Endodermal cell (in vitro differentiated cells): ENCODE results near the gene GPR3. TPM values are rescaled to one million over a fixed set of nuclear protein-coding genes. Genes with fewer than 3 reads are reported as not detected.

ENCODE experiments used
- DNase-seq: peaks from one replicate; pipeline ENCODE4 v3.0.0-alpha.2; 2017
- H3K27ac ChIP-seq: 2 replicates; pipeline ENCODE4 v1.5.1; 2013; ENCODE audit warnings: mild to moderate bottlenecking, low read depth, low read length, moderate library complexity
- H3K27me3 ChIP-seq: 2 replicates; pipeline ENCODE4 v1.6.1; 2013; ENCODE audit warnings: mild to moderate bottlenecking, low read length, moderate library complexity; ENCODE audit not compliant: insufficient read depth, control insufficient read depth, poor library complexity, severe bottlenecking
- H3K36me3 ChIP-seq: 2 replicates; pipeline ENCODE4 v1.7.0; 2013; ENCODE audit warnings: mild to moderate bottlenecking, low read length, moderate library complexity; ENCODE audit not compliant: control insufficient read depth, insufficient read depth
- H3K4me1 ChIP-seq: one replicate; pipeline ENCODE4 v1.7.0; 2013; ENCODE audit warnings: low read length; ENCODE audit not compliant: control insufficient read depth, insufficient read depth
- H3K4me3 ChIP-seq: 2 replicates; pipeline ENCODE4 v1.5.1; 2013; ENCODE audit warnings: mild to moderate bottlenecking, low read length, moderate library complexity
- H3K9ac ChIP-seq: 2 replicates; pipeline ENCODE4 v1.6.1; 2013; ENCODE audit warnings: mild to moderate bottlenecking, low read length, moderate library complexity; ENCODE audit not compliant: poor library complexity, severe bottlenecking; ENCODE audit errors: extremely low read depth
- H3K9me3 ChIP-seq: 2 replicates; pipeline ENCODE4 v1.6.1; 2013; ENCODE audit warnings: mild to moderate bottlenecking, low read length, moderate library complexity; ENCODE audit not compliant: control insufficient read depth
- H3K27ac Mint-ChIP-seq: 2 replicates; pipeline ENCODE4 v1.8.0; 2020; ENCODE audit warnings: mixed read lengths
- H3K27me3 Mint-ChIP-seq: 2 replicates; pipeline ENCODE4 v1.8.0; 2021; ENCODE audit warnings: mild to moderate bottlenecking, mixed read lengths; ENCODE audit not compliant: insufficient read depth
- H3K36me3 Mint-ChIP-seq: 2 replicates; pipeline ENCODE4 v1.8.0; 2020; ENCODE audit warnings: low read depth, mixed read lengths
- H3K4me1 Mint-ChIP-seq: 2 replicates; pipeline ENCODE4 v1.8.0; 2020; ENCODE audit warnings: mixed read lengths
- H3K4me3 Mint-ChIP-seq: 2 replicates; pipeline ENCODE4 v1.8.0; 2020; ENCODE audit warnings: mild to moderate bottlenecking, moderate library complexity, mixed read lengths
- H3K9me3 Mint-ChIP-seq: 2 replicates; pipeline ENCODE4 v1.8.0; 2020; ENCODE audit warnings: mild to moderate bottlenecking, mixed read lengths
- WGBS, 2 experiments: methylation state at CpG; one replicate each; pipeline versions ENCODE4 v1.1.5 to v1.1.7; 2013; ENCODE audit warnings: missing lambda C conversion rate in 2 of 2, mixed read lengths in 1 of 2; ENCODE audit not compliant: insufficient coverage in 1 of 2, insufficient read length in 1 of 2; 5-methylcytosine and 5-hydroxymethylcytosine counted together
- total RNA-seq, 2 donors: library from RNA; stranded (reverse); fragmentation: NEBNext Ultra II Directional in 1 of 2; extraction: Animal tissue kit (Norgen Biotek cat#: 25700) in 1 of 2; gene quantifications; 2 replicates in 1 of 2; 3 replicates in 1 of 2; pipeline ENCODE4 v1.2.1, GENCODE V29; 2021
- TF ChIP-seq, protein P1 (sequence below): fragments of 200-600 bp; sonication (generic); conservative IDR thresholded peaks from 2 replicates; pipeline ENCODE4 v1.5.0; 2021; ENCODE audit warnings: antibody characterized with exemption, mild to moderate bottlenecking

Gene GPR3
- total RNA-seq, 2 donors from 2014 or later: 3.5 to 4.1 TPM

DNA sequence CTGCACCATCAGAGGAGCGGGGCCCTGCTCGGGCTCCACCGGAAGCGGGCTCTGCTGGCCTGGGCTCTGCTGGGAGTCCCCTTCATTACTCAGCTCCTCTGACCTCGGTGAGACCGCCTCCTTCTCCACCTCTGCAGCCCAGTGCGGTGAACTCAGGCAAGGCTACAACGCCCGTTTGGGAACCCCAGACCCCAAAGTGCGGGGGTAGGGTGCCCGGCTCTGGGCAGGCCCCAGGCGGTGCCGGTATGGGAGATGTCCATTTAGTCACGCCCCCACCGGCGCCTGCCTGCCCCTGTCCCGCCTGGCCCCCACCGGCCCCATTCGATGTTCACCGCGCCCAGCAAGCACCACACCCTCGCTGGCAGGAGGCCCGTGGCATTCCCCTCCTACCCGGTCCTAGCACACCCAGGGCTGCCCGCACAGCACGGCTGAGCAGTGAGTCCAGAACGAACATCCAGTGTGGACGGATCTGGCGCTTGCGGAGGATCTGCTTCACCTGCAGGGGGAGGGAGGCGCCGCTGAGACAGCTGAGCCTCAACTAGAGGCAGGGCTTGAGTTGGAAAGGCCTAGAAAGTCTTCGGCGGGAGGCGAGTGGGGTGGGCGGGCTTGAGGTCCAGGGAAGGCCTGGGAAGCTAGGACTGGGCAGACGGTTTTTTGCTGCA is 35.7 kb upstream of the GPR3 start:
- no peaks in the 10 kb centered on the region for H3K9me3 ChIP-seq
- H3K27me3 ChIP-seq: peaks cover 42% of the 10 kb centered on the region
- H3K4me3 ChIP-seq: no peak overlapping the region
- H3K27ac ChIP-seq: no peak overlapping the region
- H3K36me3 ChIP-seq: no peaks in the 10 kb centered on the region
- TF ChIP-seq, protein P1, sequence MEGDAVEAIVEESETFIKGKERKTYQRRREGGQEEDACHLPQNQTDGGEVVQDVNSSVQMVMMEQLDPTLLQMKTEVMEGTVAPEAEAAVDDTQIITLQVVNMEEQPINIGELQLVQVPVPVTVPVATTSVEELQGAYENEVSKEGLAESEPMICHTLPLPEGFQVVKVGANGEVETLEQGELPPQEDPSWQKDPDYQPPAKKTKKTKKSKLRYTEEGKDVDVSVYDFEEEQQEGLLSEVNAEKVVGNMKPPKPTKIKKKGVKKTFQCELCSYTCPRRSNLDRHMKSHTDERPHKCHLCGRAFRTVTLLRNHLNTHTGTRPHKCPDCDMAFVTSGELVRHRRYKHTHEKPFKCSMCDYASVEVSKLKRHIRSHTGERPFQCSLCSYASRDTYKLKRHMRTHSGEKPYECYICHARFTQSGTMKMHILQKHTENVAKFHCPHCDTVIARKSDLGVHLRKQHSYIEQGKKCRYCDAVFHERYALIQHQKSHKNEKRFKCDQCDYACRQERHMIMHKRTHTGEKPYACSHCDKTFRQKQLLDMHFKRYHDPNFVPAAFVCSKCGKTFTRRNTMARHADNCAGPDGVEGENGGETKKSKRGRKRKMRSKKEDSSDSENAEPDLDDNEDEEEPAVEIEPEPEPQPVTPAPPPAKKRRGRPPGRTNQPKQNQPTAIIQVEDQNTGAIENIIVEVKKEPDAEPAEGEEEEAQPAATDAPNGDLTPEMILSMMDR: no peak
- H3K27me3 Mint-ChIP-seq: peaks cover 43% of the 10 kb centered on the region
- H3K36me3 Mint-ChIP-seq: peaks cover 5% of the 10 kb centered on the region
- H3K4me1 ChIP-seq: no peaks in the 10 kb centered on the region
- WGBS, 2 experiments: 90 to 92% methylated on average over 23 to 37 of the region's 37 CpGs
- no peaks in the 10 kb centered on the region for H3K9me3 Mint-ChIP-seq
- no peak for DNase-seq
- peaks cover 4% of the 10 kb centered on the region for H3K4me1 Mint-ChIP-seq
- no peak overlapping the region for H3K27ac Mint-ChIP-seq
- no peak overlapping the region for H3K9ac ChIP-seq
- peak overlapping the region; percentile 9 for H3K4me3 Mint-ChIP-seq

DNA sequence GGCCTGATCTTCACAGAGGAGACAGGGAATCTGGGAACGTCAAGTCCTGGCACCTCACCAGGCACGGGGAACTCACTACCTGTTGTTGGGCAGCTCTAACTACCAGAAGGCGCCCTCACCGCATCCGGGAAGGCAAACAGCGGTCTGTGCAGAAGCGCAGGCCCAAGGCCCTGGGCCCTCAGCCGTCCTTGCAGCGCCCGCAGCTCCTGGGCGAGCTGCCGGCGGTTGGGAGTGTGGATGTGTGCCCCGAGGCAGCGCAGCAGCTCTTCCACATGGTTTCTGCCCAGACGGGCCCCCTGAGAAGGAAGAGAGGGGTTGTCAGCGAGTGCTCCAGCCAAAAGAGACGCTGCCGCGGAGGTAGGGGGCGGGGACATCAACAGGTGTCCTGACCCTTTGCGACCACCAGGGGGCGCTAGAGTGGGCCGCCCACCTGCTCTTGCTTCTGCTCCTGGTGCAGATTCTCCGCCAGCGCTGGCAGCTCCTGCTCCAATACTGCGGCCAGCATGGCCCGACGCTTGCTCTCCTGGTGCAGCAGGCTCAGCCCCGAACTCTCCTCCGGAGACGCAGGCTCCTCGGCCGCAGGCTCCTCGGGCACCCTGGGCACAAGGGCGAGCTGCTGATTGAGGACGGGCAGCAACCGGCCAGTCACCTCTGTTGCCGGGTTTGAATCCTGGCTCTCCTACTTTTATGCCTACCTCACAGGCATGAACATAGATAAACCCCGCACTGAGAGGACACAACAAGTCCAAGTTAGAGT is 35.0 kb upstream of the GPR3 start:
- no peaks in the 10 kb centered on the region for H3K4me1 ChIP-seq
- H3K9ac ChIP-seq: no peak overlapping the region
- peaks cover 44% of the 10 kb centered on the region for H3K27me3 ChIP-seq
- TF ChIP-seq, protein P1: peak; percentile 99
- H3K9me3 ChIP-seq: no peaks in the 10 kb centered on the region
- H3K4me3 ChIP-seq: no peak overlapping the region
- H3K36me3 ChIP-seq: no peaks in the 10 kb centered on the region
- Mint-ChIP-seq H3K36me3 (peaks cover 5% of the 10 kb centered on the region), H3K4me1 (peaks cover 4% of the 10 kb centered on the region), H3K27ac (no peak overlapping the region), H3K9me3 (no peaks in the 10 kb centered on the region), H3K27me3 (peaks cover 50% of the 10 kb centered on the region), H3K4me3 (peak overlapping the region; percentile 9)
- WGBS, 2 experiments: 34 to 37% methylated on average over 17 to 40 of the region's 40 CpGs
- H3K27ac ChIP-seq: no peak overlapping the region
- DNase-seq: peak; percentile 95

DNA sequence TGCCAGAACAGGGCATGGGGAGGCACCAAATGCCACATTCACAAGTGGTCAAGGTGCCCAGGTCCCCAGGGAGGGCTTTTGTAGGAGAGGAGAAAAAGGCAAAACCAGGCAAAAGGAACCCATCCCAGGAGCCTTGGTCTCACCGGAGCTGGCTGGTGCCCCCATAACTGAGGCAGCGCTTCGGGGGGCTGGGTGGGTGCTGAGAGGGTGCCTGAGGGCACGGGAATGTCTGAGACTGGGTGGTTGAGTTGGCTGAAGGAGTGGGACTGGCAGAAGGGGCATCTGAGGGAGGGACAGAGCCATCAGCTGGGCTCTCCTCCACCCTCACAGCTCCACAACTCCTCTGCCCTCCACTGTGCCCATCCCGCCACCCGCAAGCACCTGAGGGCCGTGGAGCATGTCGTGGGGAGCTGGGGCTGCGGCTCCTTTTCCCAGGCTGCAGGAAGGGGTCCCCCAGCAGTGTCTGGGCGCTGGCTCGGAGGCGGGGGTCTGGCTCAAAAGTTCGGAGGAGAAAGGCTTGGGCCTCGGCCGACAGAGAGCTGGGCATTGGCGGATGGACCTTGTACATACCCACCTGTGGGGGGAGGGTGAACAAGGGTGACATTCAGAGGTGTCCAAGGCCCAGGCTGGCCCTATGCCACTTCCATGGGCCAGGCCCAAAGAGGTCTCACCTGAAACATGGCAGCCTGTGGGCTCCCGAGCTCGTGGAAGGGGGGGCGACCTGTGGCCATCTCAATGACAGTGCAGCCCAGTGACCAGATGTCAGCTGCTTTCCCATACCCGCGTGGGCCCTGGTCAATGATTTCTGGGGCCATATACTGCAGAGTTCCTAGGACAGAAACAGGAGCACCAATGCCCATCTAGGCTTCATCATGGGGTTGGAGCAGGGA is 34.1 kb upstream of the GPR3 start:
- Histone ChIP-seq H3K4me1 (no peaks in the 10 kb centered on the region), H3K36me3 (no peaks in the 10 kb centered on the region), H3K4me3 (no peak overlapping the region), H3K9me3 (no peaks in the 10 kb centered on the region), H3K27ac (no peak overlapping the region), H3K9ac (no peak overlapping the region), H3K27me3 (peaks cover 44% of the 10 kb centered on the region)
- TF ChIP-seq, protein P1: no peak
- H3K36me3 Mint-ChIP-seq: peaks cover 5% of the 10 kb centered on the region
- peaks cover 54% of the 10 kb centered on the region for H3K27me3 Mint-ChIP-seq
- no peak overlapping the region for H3K4me3 Mint-ChIP-seq
- H3K9me3 Mint-ChIP-seq: no peaks in the 10 kb centered on the region
- H3K27ac Mint-ChIP-seq: no peak overlapping the region
- WGBS, 2 experiments: 91 to 97% methylated on average over 10 to 21 of the region's 21 CpGs
- no peak for DNase-seq
- H3K4me1 Mint-ChIP-seq: peaks cover 4% of the 10 kb centered on the region
